Activated naive CD4-positive, alpha-beta T cell treated with anti-CD3 and anti-CD28 coated beads for 36 hours (primary cell): ENCODE data around the gene ASIC3. TPM values are rescaled to one million over a fixed set of nuclear protein-coding genes. Genes with fewer than 3 reads are reported as not detected.
"Not testable (repeated sequence)": the region's sequence is repeated elsewhere in the genome, so short reads cannot be mapped to it uniquely, and the experiment has no call there.

Experiments
- CTCF ChIA-PET: fragments of 350-600 bp; sonication (Branson Sonifier 250); formaldehyde crosslinking; loops from one replicate; lab custom pipeline; 2021; ENCODE audit warnings: antibody characterized with exemption; lab: Charles Lee
- DNase-seq: peaks from one replicate; pipeline ENCODE4 v3.0.0-alpha.2; 2020
- H3K27ac Mint-ChIP-seq: one replicate; pipeline ENCODE4 v1.8.0; 2021; ENCODE audit warnings: mild to moderate bottlenecking, mixed read lengths
- H3K27me3 Mint-ChIP-seq: one replicate; pipeline ENCODE4 v1.8.0; 2021; ENCODE audit warnings: low read depth, mixed read lengths
- H3K36me3 Mint-ChIP-seq: one replicate; pipeline ENCODE4 v1.8.0; 2021; ENCODE audit warnings: low read depth, mixed read lengths
- H3K4me1 Mint-ChIP-seq: one replicate; pipeline ENCODE4 v1.8.0; 2021; ENCODE audit warnings: low read depth, mixed read lengths
- H3K4me3 Mint-ChIP-seq: one replicate; pipeline ENCODE4 v1.8.0; 2021; ENCODE audit warnings: mild to moderate bottlenecking, moderate library complexity, mixed read lengths
- H3K9me3 Mint-ChIP-seq: one replicate; pipeline ENCODE4 v1.8.0; 2021; ENCODE audit warnings: mixed read lengths
- intact Hi-C: fragments of 100-400 bp; cut with micrococcal nuclease; formaldehyde crosslinking; loops from one replicate; pipeline ENCODE4 v1.15.1; 2023
- total RNA-seq, 2 experiments: library from RNA; stranded (reverse); gene quantifications; one replicate each; pipeline ENCODE4 v1.2.3, GENCODE V29; 2021

Gene ASIC3
- total RNA-seq, 2 experiments from 2014 or later = 6.8 to 7.9 TPM

DNA sequence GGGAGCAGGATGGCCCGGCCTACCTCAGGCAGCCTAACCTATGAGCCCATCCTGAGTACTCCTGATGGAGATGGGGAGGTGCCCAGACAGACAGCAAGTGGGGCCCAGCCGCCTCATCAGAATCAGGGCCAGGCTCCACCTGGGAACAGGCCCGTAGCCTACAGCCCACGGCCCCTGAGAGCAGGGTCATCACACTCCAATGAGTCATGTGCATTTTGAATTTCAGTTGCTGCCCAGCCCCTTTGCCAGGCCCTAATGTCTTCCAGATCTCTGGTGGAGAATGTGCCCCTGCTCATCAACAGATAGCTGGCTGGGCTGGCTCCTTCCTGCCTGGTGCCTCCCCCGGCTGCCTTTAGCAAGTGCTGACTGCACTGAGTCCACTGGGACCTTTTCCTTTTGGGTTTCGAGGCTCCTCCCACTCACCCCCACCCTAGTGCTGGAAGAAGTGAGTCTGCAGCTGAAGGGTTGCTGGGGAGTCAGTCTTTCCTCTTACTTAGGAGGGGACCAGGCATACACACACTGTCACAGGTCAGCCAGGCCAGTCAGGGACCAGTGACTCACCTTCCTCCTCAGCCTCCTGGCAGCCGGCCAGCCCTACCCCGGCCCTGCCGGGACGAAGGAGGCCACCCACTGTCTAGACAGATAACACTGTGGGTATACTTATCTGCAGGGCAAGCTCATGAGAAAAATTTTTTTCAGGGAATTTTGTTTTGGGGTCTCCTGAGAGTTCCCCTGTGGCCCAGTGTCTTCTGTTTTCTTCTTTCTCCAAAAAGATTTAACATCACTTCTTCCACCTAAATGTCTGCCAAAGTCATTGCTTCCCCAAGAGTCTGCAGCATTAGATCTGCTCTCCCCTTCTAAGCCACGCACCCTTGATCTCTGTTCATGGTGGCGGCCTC, 9.1 kb upstream of the ASIC3 start:
- intact Hi-C loops = loop anchor here (1.0 kb wide), 1 partner anchor 19 kb away; no protein-coding TSS in a partner anchor
- Mint-ChIP-seq H3K4me3 (no peak overlapping the region), H3K4me1 (peaks cover 16% of the 10 kb centered on the region), H3K27ac (peak overlapping the region; percentile 35), H3K27me3 (no peaks in the 10 kb centered on the region), H3K36me3 (peaks cover 4% of the 10 kb centered on the region), H3K9me3 (no peaks in the 10 kb centered on the region)
- DNase-seq = peak; percentile 80
- CTCF ChIA-PET = interaction anchor here (1.0 to 1.3 kb wide), 2 partner anchors 11 to 29 kb away, joined by 3 to 8 read pairs; partner anchors contain the start of gene ABCB8

DNA sequence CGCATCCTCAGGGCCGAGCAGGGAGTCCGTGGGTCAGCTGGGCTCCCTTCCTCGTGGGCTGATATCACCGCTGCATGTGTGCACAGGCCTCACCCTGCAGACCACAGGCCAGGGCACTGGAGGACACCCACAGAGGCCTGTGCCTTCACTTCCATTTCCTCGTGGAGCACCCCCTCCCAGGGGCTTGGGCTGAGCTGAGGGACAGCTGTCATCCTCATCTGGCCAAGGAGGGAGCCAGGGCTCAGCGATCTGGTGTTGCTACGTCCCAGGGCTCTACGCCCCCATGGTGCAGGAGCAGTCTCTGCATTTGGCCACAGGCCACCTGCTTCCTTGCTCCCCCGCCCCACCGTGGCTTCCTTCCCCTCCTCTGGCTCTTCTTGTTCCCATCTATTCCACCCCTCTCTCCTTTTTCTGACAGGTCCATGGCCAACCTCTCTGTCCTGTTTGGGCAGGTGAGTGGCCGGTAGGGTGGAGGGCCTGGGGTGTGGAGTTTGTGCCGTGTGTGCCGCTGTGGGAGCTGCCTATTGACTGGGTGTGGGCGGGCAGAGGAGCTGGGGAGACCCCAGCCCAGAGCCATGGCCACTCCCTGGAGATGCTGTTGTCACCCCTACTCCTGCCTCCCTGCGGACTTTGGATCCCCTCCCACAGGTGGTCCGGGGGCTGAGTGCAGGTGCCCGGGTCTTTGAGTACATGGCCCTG, 8.3 kb upstream of the ASIC3 start:
- no peak for DNase-seq
- intact Hi-C loops = loop anchor here (1.0 kb wide), 1 partner anchor 18 kb away; no protein-coding TSS in a partner anchor
- Mint-ChIP-seq H3K27ac (no peak overlapping the region), H3K9me3 (no peaks in the 10 kb centered on the region), H3K36me3 (peaks cover 4% of the 10 kb centered on the region), H3K4me3 (no peak overlapping the region), H3K27me3 (no peaks in the 10 kb centered on the region), H3K4me1 (peaks cover 16% of the 10 kb centered on the region)
- CTCF ChIA-PET = no interaction called here

DNA sequence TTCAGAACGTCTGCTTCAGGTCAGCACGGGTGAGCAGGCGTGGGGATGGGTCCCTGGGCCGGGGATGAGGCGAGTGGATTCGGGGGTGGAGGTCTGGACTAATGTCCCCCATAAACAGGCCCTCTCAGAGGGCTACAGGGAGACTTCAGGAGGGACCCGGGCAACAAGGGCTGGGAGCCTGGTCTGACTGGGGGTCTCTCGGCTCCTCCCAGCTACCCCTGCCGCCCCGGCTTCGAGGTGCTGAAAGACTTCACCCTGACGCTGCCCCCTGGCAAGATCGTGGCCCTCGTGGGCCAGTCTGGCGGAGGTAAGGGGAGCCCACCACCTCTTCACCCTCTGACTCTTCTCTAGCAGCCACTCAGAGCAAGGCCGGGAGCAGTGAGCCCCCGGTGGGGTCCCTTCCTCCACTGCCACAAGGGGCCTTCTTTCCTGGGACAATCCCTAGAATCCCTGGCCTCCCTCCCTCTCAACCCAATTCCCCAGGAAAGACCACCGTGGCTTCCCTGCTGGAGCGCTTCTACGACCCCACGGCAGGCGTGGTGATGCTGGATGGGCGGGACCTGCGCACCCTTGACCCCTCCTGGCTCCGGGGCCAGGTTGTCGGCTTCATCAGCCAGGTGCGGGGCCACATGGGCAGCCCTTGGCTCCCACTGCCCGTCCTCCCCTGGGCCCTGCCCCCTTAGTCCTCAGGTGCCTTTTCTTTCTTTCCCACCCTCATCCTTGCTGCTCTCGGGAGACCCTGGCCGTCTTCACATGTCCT, 7.5 kb upstream of the ASIC3 start:
- Mint-ChIP-seq H3K36me3 (peaks cover under 1% of the 10 kb centered on the region), H3K27me3 (no peaks in the 10 kb centered on the region), H3K9me3 (no peaks in the 10 kb centered on the region), H3K27ac (no peak overlapping the region), H3K4me3 (no peak overlapping the region), H3K4me1 (peaks cover 16% of the 10 kb centered on the region)
- intact Hi-C loops = no loop called here
- CTCF ChIA-PET = no interaction called here
- DNase-seq = no peak

DNA sequence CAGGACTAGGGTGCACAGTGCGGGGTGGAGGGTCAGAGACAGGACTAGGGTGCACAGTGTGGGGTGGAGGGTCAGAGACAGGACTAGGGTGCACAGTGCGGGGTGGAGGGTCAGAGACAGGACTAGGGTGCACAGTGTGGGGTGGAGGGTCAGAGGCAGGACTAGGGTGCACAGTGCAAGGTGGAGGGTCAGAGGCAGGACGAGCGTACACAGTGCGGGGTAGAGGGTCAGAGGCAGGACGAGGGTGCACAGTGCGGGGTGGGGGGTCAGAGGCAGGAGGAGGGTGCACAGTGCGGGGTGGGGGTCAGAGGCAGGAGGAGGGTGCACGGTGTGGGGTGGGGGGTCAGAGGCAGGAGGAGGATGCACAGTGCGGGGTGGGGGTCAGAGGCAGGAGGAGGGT, 4.9 kb upstream of the ASIC3 start:
- CTCF ChIA-PET, DNase-seq, H3K9me3 Mint-ChIP-seq, H3K27me3 Mint-ChIP-seq, H3K27ac Mint-ChIP-seq, H3K36me3 Mint-ChIP-seq, intact Hi-C loops, H3K4me3 Mint-ChIP-seq: not testable (repeated sequence)
- peaks cover 16% of the 10 kb centered on the region for H3K4me1 Mint-ChIP-seq

DNA sequence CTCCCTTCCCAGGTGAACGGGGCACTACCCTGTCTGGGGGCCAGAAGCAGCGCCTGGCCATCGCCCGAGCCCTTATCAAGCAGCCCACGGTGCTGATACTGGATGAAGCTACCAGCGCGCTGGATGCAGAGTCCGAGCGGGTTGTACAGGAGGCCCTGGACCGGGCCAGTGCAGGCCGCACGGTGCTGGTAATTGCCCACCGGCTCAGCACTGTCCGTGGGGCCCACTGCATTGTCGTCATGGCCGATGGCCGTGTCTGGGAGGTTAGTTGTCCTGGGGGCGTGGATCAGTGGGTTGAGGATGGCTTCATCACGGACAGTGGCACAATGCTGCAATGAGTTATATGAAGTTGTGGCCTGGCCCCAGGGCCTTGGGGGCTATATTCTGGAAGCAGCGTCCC, 4.4 kb upstream of the ASIC3 start:
- CTCF ChIA-PET = no interaction called here
- no peaks in the 10 kb centered on the region for H3K27me3 Mint-ChIP-seq
- H3K4me3 Mint-ChIP-seq = no peak overlapping the region
- H3K27ac Mint-ChIP-seq = no peak overlapping the region
- H3K9me3 Mint-ChIP-seq = no peaks in the 10 kb centered on the region
- H3K4me1 Mint-ChIP-seq = peaks cover 11% of the 10 kb centered on the region
- no peaks in the 10 kb centered on the region for H3K36me3 Mint-ChIP-seq
- intact Hi-C loops = no loop called here
- DNase-seq = no peak

DNA sequence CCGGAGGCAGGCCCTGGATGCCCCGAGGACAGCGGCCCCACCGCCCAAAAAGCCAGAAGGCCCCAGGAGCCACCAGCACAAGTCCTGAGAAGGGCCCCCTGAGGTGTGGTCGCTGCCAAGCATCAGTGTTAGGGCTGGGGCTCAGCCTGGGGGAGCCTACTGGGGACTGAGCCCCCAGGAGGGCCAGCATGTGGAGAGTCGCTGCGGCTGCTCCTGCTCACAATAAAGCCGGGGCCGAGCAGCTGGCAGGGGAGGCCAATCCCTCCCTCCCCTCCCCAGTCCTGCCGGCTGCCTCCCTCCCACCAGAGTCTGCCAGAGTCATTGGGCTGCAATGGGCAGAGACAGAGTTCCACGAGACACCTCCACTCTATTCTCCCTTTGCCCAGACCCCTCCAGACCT, 3.1 kb upstream of the ASIC3 start:
- no peaks in the 10 kb centered on the region for H3K9me3 Mint-ChIP-seq
- no peaks in the 10 kb centered on the region for H3K36me3 Mint-ChIP-seq
- CTCF ChIA-PET = no interaction called here

DNA sequence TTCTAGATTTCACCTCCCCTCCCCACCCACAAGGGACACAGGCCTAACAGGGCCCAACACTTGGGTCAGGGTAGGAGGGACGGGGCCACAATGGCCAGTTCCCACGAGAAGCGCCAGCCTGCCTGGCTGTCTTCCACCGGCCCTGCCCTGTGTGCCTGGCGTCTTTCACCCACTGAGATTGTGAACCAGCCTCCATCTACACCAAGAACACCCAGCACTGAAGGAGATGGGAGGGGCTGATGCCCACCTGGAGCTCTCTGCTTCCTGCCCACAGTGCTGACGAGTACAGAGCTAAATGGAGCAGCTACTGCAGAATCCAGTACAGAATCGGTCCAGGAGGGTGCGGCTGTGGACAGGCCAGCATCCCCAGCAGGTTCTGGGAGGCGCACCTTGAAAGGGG, 2.4 kb upstream of the ASIC3 start:
- Mint-ChIP-seq H3K4me1 (no peaks in the 10 kb centered on the region), H3K27ac (no peak overlapping the region), H3K9me3 (no peaks in the 10 kb centered on the region), H3K36me3 (no peaks in the 10 kb centered on the region), H3K27me3 (no peaks in the 10 kb centered on the region), H3K4me3 (no peak overlapping the region)
- no peak for DNase-seq
- CTCF ChIA-PET = no interaction called here
- intact Hi-C loops = no loop called here

More for the DNA sequence above, 3.1 kb upstream of the ASIC3 start:
- intact Hi-C loops = no loop called here
- no peak overlapping the region for H3K27ac Mint-ChIP-seq
- H3K27me3 Mint-ChIP-seq = no peaks in the 10 kb centered on the region
- H3K4me3 Mint-ChIP-seq = no peak overlapping the region
- DNase-seq = no peak
- no peaks in the 10 kb centered on the region for H3K4me1 Mint-ChIP-seq

DNA sequence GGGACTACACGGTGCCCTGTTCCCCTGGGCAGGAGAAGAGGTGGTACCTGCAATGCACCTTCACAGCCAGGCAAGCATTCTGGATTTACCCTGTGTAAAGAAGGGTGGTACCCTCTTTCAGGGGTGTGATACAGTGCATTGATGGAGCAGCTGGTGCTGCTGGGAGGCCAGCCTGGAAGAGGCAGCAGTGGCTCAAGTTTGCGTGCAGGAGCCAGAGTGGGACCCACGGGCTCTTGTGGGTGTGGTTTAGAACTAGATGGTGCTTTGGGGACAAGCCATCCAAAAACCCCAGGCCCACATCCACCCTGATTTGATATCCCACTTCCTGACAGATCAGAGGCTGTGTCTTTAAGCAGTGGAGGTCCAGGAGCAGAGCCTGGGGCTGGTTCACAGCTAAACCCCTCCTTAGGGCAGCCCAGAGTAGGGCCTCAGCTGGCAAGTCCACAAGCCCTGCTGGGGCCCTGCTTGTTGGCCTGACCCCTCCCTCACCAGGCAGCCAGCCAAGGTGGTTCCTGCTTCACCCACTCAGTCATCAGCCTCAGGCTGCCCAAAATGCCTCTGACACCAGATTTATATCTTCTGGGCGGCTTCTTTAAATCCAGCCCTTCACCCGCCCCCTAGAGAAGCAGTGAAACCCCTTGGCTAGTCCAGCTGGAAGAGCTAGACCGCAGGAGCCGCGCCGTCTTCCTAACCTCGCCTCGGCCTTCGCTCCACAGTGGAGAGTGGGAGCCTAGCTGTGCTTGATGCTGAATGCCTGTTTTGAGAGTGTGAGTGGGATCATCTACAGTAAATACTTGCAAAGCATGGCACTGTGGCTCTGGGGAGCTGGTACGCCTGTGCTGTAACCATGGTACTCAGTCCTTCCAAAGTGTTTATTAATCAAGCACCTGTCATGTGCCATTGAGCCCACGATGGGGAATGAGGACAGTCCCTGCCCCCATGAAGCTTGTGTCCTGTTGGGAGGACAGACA, 1.4 kb upstream of the ASIC3 start:
- Mint-ChIP-seq H3K27ac (no peak overlapping the region), H3K9me3 (no peaks in the 10 kb centered on the region), H3K36me3 (no peaks in the 10 kb centered on the region), H3K4me3 (no peak overlapping the region), H3K27me3 (no peaks in the 10 kb centered on the region), H3K4me1 (no peaks in the 10 kb centered on the region)
- CTCF ChIA-PET = no interaction called here
- intact Hi-C loops = no loop called here
- no peak for DNase-seq

DNA sequence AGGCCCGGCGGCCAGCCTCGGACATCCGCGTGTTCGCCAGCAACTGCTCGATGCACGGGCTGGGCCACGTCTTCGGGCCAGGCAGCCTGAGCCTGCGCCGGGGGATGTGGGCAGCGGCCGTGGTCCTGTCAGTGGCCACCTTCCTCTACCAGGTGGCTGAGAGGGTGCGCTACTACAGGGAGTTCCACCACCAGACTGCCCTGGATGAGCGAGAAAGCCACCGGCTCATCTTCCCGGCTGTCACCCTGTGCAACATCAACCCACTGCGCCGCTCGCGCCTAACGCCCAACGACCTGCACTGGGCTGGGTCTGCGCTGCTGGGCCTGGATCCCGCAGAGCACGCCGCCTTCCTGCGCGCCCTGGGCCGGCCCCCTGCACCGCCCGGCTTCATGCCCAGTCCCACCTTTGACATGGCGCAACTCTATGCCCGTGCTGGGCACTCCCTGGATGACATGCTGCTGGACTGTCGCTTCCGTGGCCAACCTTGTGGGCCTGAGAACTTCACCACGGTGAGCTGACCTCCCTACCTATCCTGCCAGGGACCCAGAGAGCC, 656 bp downstream of the ASIC3 start:
- no peak for DNase-seq
- CTCF ChIA-PET = no interaction called here
- Mint-ChIP-seq H3K27me3 (no peaks in the 10 kb centered on the region), H3K27ac (no peak overlapping the region), H3K4me1 (peaks cover 5% of the 10 kb centered on the region), H3K9me3 (no peaks in the 10 kb centered on the region), H3K36me3 (no peaks in the 10 kb centered on the region), H3K4me3 (no peak overlapping the region)
- intact Hi-C loops = no loop called here

DNA sequence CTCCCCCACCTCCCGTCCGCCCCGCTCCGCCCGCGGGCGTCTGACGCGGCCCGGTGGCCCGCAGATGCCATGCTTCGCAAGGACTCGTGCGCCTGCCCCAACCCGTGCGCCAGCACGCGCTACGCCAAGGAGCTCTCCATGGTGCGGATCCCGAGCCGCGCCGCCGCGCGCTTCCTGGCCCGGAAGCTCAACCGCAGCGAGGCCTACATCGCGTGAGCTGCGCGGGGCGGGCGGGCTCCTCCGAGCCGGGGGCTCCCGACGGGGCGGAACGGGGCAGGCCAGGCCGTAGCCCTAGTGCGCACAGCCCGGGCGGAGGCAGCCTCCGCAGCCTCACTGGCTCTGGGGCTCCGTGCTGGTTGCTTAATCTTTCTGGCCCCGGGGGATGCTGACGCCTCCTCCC, 2.8 kb downstream of the ASIC3 start:
- intact Hi-C loops = no loop called here

DNA sequence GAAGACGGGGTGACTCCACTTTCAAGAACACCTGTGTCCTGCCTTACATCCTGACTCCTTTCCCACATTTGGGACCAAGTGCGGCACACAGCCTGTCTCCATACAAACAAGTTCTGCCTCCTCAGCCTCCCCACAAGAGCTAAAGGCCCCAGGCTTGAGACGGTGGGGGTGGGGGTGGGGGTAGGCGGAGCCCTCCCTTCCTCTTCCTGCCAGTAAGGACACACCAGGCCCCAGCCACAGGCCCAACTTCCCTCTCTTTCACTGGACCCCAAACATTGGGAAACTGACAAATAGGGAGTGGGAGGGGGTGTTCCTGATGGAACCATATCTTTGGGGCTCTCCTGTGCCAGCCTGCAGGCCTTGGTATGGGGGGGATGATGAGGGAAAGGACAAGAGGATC, 4.8 kb downstream of the ASIC3 start:
- intact Hi-C loops = no loop called here
- CTCF ChIA-PET = interaction anchor here (1.1 kb wide), 1 partner anchor 34 kb away, joined by 4 read pairs; no protein-coding TSS in a partner anchor
- Mint-ChIP-seq H3K36me3 (no peaks in the 10 kb centered on the region), H3K4me1 (peaks cover 16% of the 10 kb centered on the region), H3K27ac (no peak overlapping the region), H3K9me3 (no peaks in the 10 kb centered on the region), H3K27me3 (no peaks in the 10 kb centered on the region), H3K4me3 (no peak overlapping the region)
- DNase-seq = no peak

More for the DNA sequence above, 2.8 kb downstream of the ASIC3 start:
- Mint-ChIP-seq H3K36me3 (no peaks in the 10 kb centered on the region), H3K27ac (no peak overlapping the region), H3K4me1 (peaks cover 5% of the 10 kb centered on the region), H3K27me3 (no peaks in the 10 kb centered on the region), H3K4me3 (no peak overlapping the region), H3K9me3 (no peaks in the 10 kb centered on the region)
- CTCF ChIA-PET = no interaction called here
- DNase-seq = peak; percentile 70
